Large intestine (tissue), 1 donor: ENCODE results near the gene SARS1. TPM values are rescaled to one million over a fixed set of nuclear protein-coding genes. Genes with fewer than 3 reads are reported as not detected.

Experiments
- polyA plus RNA-seq: library from polyadenylated mRNA; unstranded; fragments of 120-200 nt; gene quantifications from one replicate; pipeline ENCODE4 v1.2.1, GENCODE V29; 2013

SARS1 gene
- polyA plus RNA-seq, 1 donor: 112 TPM

Other genes with a start within 250 kb of the SARS1 start
- 8.9 TPM for gene WDR47, start 171.8 kb upstream of the SARS1 start, polyA plus RNA-seq
- gene TAF13, start 137.9 kb upstream of the SARS1 start, polyA plus RNA-seq: 43.0 TPM
- 31.5 TPM for gene TMEM167B, start 123.2 kb upstream of the SARS1 start, polyA plus RNA-seq
- 66.0 TPM for gene ELAPOR1, start 99.8 kb upstream of the SARS1 start, polyA plus RNA-seq
- 11.3 TPM for gene CELSR2, start 35.6 kb downstream of the SARS1 start, polyA plus RNA-seq
- 12.9 TPM for gene PSRC1, start 69.2 kb downstream of the SARS1 start, polyA plus RNA-seq
- 13.8 TPM for gene MYBPHL, start 93.1 kb downstream of the SARS1 start, polyA plus RNA-seq
- gene SORT1, start 184.0 kb downstream of the SARS1 start, polyA plus RNA-seq: 41.7 TPM
- 94.1 TPM for gene PSMA5, start 212.5 kb downstream of the SARS1 start, polyA plus RNA-seq